Hippocampal formation (tissue), 2 donors: Measurements from ENCODE around the gene SLC25A51.

Experiments used
- DNase-seq, 2 donors: peaks; one replicate each; lab custom pipeline; 2025; lab: John Stamatoyannopoulos, UW

The SLC25A51 gene, protein sequence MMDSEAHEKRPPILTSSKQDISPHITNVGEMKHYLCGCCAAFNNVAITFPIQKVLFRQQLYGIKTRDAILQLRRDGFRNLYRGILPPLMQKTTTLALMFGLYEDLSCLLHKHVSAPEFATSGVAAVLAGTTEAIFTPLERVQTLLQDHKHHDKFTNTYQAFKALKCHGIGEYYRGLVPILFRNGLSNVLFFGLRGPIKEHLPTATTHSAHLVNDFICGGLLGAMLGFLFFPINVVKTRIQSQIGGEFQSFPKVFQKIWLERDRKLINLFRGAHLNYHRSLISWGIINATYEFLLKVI

DNA sequence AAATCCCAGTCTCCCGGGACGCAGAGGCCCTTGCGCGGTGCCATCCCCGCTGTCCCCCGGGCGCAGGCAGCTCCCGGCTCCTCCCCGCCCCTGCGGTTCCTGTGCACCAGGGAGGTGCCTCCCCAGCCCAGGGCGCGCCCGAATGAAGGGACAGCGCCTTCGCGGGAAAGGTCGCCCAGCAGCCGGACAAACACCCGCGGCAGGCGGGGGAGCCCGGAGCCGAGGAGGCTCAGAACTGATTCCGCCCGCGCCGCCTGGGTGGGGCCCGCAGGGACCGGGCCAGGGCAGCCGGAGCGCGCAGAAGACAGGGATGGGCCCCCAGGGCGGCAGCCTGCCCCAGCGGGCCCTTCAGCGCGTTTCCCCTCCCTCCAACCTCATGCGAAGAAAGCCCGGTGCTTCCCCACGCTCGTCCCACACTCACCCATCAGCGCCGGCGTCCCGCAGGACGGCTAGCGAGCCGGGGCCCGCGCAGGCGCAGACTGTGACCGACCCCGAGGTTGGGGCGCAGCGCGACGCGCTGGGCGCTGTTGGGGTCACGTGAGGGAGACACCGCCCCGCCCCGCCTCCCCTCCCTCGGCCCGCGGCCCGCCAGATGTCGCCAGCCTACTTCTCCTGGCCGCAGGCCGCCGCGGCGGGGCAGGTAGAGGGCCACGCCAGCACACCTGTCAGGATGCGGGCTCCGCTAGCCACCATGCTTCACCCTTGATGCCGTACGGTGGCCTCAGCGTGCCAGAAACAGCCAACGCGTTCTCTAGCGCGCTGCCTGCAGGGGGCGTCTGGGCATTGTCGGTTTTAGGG is at the start of gene SLC25A51:
SLC25A51 (minus strand) TSS at position 481 of the 798 bp plus-strand sequence. CDS start 15,577 bp downstream, outside the sequence.
- peak; percentile 81 to 91 for DNase-seq

DNA sequence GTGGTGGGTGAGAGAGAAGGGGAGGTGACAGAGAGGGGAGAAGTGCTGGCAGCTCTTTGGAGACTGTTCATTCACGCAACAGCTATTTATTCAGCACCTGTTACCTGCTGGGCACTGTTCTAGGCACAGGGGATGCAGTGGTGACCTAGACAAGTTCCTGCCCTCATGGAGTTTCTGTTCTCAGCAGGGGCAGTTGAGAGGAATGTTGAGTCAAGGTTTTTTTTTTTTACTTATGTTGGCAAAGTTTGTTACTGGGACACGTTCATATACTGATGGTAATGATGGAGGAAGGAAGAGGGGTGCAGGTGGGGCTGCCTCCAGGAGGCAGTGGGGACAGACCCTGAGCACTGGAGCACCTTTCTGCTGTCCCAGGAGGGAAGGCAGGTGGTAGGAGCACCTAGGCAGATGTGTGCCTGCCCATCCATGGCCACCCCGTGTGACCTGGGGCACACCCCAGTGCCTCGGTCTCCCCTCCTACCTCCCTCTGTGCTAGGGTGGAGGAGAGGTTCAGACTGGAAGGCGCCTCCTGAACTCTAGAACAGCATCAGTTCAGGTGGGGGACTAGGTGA is 49.4 kb upstream of the SLC25A51 start:
- DNase-seq = no peak

DNA sequence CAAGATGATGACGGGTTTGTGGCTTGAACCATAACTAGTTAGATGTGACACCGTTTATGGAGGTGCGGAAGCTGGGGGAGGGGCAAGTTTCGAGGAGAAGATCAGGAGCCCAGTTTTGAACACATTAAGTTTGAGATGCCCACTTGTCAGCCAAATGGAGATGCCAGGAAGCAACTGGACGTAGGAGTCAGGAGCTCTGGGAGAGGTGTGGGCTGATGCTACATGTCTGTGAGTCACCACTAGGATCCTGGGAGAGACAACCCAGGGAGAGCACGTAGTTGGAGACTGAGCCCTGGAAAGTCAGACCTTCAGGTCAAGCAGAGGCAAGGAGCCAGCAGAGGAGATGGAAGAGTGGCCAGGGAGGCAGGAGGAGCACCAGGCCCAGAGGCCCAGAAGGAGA is 48.8 kb upstream of the SLC25A51 start:
- no peak for DNase-seq

DNA sequence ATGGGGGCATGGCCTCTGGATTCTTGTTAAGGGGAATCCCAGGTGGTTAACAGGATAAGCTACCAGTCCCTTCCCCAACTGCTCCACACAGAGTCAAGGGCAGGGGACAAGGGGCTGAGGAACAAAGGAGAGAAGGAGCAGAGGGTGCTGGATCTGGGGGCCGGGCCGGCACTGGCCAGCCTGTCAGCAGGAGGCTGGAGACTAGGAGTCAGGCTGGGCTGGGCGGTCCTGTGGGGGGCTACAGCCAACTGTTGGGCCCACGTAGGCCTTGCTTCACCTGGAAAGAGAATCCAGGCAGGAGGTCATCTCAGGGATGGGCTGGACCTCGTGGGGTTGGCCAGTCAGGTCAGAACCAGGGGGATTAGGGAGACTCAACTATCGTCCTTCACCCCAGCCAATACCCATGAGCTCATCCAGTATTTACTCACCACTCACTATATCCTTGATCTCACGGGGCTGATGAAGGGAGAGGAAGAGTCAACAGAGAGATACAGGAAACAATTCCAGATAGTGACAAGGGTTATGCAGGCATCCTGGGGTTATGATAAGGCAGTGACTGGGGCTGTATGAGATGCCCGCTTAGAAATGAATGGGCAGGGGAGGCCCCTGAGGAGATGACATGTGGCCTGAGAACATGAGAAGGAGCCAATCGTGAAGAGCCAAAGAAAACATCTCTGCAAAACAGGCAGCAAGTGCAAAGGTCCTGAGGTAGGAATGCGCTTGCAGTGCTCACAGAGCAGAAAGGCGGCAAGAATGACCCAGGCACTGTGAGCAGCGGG is 47.9 kb upstream of the SLC25A51 start:
- no peak for DNase-seq

DNA sequence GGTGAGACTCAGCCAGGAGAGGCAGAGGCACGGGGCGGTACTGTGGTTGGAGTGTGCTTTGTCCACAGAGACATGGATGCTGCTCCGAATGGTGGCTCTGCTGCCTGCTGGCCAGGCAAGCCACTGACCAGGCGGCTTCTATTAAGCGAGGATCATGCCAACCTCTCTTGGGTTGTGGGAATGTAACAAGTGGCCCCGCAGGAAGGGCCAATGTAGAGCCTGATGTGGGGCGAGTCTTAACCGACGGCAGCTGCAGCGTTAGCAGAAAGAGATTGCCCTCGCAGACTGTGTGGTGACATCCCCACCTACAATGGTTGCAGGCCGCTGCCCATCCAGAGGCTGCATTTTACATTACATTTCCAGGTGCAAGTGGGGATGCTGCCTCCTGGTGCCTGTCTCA is 46.6 kb upstream of the SLC25A51 start:
- no peak for DNase-seq

DNA sequence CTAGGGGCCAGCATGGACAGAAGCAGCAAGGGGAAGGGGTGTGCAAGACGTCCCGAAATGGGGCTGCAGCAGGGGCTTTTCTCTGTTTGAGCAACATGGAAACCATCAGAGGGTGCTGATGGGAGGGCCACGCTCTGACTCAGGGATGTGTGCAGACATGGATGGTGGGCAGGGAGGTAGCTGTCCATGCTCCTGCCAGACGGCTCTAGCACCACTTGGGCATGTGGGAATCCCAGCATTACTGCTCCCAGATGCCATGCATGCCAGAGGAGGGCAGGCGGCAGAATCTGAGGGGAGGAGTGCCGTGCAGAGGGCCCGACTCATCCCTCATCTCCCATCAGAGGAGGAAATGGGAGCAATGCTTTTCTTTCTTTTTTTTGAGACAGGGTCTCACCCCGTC is 45.6 kb upstream of the SLC25A51 start:
- DNase-seq = no peak

DNA sequence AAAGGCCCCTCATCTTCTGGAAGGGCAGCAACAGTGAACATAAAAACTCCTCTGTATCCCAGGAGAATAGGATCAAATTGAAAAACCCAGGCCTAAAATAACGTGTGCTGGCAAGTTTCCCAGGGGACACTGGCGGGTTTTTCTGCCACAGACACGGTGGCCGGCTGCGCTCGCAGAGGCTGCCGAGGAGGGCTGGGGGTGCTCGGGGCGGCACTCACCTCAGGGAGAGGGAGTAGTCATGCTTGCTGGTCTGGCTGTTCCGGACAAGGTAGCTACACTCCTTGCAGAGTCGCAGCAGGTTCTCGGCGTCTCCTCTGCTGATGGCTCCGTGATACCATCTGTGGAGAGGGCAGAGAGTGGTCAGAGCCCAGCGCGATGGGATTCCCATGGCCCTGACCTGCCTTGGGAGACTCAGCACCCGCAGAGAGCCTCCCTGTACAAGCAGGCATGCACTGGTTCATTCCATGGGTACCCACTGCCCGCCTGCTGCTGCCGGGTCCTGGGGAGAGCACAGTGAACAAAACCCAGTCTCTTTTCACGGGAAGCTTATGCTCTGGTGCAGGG is 44.6 kb upstream of the SLC25A51 start:
- no peak for DNase-seq

DNA sequence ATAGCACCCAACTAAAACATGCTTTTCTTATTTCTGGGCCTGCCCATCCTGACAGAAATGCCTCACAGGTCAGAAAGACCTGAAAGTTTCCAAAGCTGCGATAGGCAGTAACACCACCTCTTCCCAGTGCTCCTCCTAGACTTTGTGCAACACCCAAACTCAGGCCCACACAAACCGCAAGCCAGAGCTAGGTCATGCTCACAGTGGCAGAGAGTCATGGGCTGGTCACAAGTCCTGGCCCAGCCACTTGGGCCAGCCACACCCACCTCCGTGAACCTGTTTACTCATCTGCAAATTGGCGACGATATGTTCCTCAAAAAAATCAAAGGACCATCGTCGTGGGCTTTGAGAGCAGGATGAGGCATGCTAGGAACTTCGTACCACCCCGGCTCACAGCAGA is 44.0 kb upstream of the SLC25A51 start:
- DNase-seq = no peak

DNA sequence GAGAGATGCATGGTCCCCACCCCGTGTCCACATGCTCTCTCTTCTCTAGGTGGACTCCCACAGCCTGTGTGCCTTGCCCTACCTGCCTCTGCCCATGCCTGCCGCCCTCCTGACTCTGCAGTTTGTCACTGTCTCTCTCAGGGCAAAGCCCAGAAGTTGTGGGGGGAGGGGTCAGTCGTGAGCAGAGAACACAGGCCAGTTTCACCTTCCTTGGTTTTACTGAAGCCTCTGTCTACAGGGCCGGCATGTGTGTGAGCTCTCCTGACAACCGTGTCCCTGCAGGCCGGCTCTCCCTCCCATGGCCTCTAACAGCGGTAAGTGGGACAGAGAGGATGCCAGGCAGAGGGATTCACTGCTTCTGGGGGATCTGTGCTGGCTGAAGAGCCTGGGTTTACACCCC is 43.5 kb upstream of the SLC25A51 start:
- no peak for DNase-seq

DNA sequence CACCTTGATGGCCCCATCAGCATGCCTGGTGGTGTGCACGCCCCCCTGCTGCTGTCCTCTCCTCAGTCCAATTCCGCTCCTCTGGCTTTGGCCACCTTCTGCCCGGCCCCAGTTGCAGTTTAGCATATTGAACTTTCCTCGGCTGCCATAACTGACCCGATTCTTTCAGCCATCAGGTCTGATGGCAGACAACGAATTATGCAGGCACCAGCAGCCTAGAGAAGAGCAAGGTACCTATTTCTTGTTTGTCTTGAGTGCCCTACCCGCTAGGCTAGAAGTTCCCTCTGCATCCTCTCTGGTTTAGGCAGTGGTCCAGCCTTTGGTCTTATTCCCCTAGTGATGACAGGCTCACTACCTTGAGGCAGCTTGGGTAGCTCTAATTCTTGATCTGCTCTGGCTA is 43.0 kb upstream of the SLC25A51 start:
- DNase-seq = no peak

DNA sequence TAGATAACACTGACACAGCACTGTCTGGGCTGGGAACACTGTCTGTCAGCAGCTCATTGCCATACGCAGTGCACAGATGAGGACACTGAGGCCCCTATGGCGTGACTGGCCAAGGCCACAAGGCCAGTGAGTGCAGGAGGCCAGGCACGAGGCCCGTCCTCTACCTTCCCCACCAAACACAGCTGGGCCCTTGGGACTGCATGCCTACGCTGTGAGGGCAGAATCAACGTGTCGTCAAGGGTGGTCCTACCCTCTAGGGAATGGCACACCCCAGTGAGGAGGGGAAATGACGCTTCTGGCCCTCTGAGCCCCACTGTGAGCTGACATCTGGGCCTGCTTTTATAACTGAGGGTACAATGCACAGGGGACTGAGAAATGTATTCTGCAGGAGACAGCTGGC is 42.1 kb upstream of the SLC25A51 start:
- DNase-seq = no peak

DNA sequence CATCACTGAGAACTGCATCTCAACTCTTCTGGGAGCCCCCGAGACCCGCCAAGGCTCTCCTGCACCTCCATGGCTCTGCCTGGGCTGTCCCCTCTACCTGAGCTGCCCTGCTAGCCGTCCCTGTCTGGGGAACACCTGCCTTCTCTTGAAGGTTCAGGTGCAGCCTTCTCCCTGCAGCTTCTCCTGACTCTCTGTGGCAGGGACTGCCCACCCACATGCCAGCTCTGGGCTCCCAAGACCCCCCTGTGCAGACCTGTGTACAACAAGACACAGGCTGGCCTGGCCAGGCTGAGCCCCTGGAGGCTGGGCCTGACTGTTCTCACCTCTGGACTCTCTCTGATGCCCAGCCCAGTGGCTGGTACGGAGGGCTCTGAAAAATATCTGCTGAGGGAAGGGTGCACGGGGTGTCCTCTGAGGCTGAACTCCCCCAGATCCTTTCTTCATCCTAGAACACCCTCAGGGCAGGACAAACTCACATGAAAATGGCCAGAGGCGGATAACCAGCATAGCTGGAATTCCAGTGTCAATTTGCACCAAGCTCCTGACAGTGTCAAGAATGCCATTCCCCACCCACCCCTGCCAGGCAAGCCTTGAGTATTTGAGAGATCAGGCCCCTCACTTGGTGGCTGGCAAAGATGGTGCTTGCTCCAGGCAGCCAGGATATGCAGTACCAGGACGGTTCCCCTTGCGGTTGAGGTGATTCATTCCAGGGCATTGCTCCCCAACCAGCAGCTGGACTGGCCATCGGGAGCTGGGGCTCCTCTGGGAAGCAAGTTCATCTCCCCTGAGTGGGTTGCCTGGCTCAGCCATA is 40.9 kb upstream of the SLC25A51 start:
- no peak for DNase-seq

DNA sequence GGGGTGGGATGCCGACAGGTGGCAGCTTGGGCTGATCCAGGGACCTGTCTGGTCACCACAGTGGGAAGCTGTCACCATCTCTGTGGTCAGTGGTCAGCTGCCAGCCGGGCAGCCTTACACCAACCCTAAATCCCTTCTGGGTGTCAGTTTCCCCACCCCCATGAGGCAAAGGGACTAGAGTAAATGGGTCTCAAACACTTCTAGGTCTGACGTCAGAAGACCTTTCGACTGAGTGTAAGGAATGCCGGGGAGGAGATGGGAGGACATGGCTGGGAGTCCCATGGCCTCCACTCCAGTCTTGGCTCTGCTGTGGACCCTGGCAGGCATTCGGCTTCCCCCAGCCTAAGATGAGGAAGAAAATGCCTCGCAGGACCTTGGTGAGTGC is 40.3 kb upstream of the SLC25A51 start:
- DNase-seq = no peak

DNA sequence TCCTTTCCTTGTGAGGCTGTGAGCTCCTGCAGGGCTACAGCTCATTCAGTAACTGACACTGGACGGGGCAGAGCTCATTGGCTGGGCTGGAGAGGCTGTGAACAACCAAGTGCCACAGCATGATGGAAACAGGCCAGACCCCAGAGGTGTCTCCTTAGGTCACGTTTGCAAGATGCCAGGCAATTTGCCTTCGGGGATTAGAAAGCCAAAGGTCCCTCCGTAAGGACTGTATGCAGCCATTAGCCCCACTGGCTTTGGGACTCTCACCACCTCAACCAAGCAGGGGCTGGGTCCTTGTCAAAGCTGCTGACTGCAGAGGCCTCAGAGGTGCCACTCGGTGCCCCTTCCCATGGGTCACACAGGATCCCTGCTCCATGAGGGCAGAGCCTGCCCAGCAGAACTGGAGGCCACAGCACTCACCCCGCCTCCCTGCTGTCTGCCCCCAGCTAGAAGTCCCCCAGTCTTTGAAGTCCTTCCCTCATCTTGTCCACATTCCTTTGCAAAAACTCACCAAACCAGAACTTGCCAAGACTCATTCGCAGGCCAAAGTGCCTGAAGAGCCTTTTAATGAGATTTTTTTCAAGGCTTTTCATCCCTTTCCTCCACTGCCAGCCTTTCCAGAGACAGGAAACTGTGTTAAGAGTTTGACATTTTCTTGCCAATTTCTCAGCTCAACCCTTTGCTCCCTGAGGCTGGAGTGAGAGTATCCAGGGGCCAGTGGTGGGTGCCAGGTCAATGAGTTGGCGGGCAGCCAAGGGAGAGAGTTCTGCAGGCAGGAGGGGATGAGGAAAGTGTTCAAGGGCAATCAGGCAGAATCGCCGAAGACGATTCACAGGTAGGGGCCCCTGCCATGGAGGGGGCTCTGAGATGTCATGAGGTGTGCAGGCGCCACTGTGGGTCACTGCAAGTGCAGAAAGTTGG is 39.7 kb upstream of the SLC25A51 start:
- DNase-seq = peak; percentile 20 to 26

DNA sequence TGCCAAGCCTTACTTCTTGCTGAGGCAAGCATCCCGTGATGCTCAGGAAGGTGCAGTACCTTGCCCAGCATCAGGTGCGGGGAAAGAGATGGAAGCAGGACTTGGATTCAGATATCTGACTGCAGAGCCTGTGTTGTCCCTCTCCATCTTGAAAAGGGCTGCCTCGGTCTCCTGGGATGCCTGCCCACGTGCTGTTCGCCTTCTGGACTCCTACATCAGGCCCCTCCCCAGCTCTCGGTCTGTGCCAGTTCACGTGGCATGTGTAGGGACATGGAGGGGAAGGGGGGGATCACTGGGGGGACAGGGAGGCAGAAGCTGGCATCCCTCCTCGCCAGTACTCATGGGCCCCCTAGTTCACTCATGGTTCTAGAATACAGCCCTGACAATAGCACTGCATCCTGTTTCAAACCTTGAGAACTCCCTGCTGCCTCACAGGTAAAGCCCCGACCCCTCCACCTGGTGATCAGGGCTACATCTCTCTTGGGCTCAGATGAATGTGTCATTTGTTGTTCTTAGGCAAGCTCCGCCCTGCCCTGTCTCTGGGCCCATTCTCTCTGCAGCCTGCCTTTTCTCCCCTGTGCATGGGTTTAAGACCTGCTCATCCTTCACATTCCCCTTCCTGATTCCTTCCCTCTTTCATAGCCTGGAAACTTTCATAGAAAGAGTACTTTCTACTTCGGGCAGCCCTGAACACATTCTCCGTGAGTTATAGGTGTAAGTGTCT is 38.9 kb upstream of the SLC25A51 start:
- no peak for DNase-seq

DNA sequence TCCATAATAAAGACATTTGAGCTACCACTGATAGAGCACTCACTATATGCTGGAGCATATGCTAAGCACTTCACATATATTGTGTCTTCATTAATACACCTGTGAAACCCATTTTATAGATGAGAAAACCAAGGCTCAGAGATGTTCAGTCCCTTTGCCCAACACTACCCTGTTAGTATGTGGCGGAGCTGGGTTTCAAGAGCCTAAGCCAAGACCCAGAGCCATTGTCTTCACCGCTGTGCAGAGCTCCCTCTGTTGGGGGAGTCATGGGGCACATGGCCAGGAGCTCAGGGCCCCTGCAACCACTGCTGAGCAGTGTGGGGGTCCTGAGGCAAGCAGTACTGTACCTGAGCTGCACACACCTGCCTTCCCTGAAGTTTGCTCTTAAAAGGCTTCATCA is 37.3 kb upstream of the SLC25A51 start:
- DNase-seq = no peak

DNA sequence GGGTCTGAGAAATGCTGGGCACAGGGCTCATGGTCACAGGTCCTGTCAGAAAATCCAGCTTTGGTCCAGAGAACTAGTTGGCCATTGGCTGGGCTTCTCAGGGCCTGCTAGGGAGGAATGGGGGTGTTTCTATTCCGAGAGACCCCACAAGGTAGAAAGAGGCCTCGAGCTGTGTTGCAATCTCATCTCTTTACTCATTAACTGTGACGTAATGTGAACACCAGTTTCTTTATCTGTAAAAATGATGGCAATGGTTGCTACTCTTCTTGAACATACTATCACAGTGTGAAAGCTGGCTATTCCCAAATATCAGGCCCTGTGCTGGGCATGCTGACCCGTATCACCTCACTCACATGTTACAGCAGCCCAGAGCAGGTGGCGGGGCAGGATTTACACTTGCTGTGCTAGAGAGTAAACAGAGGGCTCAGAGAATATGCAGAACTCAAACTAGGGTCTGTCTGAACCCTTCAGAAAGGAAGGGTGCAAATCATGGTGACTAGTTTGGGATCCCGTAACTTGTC is 35.7 kb upstream of the SLC25A51 start:
- no peak for DNase-seq

DNA sequence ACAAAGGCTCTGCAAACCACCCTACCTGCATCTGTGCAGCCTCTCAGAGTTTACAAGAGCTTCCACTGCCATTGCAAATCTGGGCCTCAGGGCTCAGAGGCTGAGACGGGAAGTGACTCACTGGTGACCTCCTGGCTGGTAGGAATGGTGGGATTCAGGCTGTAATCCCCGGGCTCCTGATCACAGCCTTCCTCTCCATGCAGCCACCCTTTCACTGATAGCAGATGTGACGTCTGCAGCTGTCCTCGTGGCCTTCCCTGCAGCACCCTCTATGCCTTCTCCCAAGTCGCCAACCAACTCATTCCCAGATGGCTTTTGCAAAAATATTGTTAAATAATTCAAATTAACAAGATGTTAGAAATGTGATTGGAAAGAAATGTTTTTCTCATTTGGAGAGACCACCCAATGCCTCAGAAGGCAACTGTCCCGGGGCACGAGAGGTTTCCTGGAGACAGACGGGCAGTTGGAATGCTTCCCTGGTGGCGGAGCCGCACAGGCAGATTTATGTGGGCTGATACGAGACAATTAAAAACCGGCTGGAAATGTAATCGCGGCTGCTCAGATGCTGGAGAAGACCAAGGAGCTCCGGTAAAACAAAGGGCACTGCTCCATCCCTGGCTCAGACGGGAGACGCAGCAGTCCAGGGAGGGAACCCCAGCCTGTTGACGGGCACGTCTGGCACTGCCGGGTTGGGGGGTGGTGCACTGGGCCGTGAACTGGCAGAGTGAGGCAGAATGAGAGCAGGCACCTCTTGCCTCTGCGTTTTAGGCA is 34.4 kb upstream of the SLC25A51 start:
- DNase-seq = peak in 1 of 2 donors; percentile 39
